Muscle layer of colon (tissue), 2 donors: ENCODE data around the gene LGR4.
"Not testable (repeated sequence)": the region's sequence is repeated elsewhere in the genome, so short reads cannot be mapped to it uniquely, and the experiment has no call there.

Experiments
- H3K27ac ChIP-seq: one replicate; pipeline ENCODE4 v1.7.0; 2013; ENCODE audit warnings: low read depth, mild to moderate bottlenecking, low read length, moderate library complexity
- H3K27me3 ChIP-seq, 2 donors: one replicate each; pipeline ENCODE4 v1.7.0; 2013; ENCODE audit warnings: low read length in 2 of 2, mild to moderate bottlenecking in 2 of 2; ENCODE audit not compliant: insufficient read depth in 2 of 2, control insufficient read depth in 1 of 2
- H3K36me3 ChIP-seq: one replicate; pipeline ENCODE4 v1.7.0; 2013; ENCODE audit warnings: mild to moderate bottlenecking, low read length; ENCODE audit not compliant: insufficient read depth
- H3K4me1 ChIP-seq: one replicate; pipeline ENCODE4 v1.7.0; 2013; ENCODE audit warnings: mild to moderate bottlenecking, low read length; ENCODE audit not compliant: insufficient read depth
- H3K4me3 ChIP-seq, 2 donors: one replicate each; pipeline ENCODE4 v1.7.0; 2013; ENCODE audit warnings: low read length in 2 of 2, low read depth in 1 of 2, mild to moderate bottlenecking in 1 of 2, moderate library complexity in 1 of 2
- H3K9ac ChIP-seq: one replicate; pipeline ENCODE4 v1.7.0; 2013; ENCODE audit warnings: low read length
- H3K9me3 ChIP-seq: one replicate; pipeline ENCODE4 v1.7.0; 2013; ENCODE audit warnings: mild to moderate bottlenecking, low read length
- donor health status: abdominal sarcoma.
- donor health status: Adenocarcinoma of cecum.

LGR4 gene

DNA sequence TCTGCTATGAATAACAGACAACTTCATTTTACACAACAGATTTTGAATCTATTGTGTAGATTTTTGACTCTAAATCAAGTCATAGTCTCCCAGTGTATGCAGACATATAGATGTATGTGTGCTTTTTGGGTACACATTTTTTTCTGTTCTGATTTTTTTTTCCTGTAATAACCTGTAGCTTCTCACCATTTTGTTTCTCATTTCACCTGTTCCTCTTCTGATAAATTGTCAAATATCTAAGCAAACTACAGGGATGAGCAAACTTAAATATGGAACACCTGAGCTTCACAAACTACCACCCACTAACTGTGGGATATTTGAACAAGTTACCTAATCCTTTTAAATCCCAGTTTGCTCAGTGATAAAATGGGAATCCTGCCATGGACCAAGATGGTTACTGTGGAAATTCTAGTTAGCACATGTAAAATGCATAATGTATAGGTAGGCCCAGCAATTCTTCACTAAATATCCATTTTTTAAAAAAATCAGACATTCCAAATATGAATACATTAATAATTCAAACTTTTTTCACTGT is 15.7 kb downstream of the LGR4 start:
- Histone ChIP-seq H3K27ac (no peak overlapping the region), H3K36me3 (no peaks in the 10 kb centered on the region), H3K4me1 (peaks cover 20% of the 10 kb centered on the region), H3K4me3 (no peak overlapping the region), H3K9ac (no peak overlapping the region), H3K9me3 (no peaks in the 10 kb centered on the region), H3K27me3 (no peaks in the 10 kb centered on the region)

DNA sequence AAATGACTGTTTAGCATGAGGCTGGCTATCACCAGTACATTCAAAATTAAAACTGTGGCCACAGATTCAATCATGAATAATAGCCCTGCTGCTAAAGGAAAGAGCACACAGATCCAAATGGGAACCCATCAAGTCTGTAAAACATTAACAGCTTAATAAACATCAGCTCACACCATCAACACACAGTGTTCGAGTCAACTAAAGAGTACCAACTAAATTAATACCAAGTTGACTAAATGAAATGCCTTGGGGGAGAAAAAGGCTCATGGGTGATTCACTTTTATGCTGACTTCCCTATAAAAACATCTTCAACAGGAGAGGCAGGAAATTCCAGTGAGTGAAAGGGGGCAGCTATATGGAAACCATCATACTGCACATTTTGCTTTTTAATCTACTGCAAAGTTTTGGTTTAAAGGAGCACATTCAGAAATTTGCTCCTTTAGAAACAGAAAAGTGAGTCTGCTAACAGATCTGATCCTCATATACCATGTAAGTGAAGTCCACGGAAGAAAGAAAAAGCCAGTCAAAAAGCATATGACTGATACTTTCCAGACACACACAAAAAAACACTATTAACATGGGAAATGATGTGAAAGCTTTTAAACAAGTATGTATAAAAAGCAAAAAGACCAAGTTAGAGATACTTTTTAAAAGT is 16.3 kb downstream of the LGR4 start:
- H3K27ac ChIP-seq, result no peak overlapping the region
- H3K36me3 ChIP-seq, result no peaks in the 10 kb centered on the region
- H3K9ac ChIP-seq, result no peak overlapping the region
- peaks cover 25% of the 10 kb centered on the region for H3K4me1 ChIP-seq
- H3K27me3 ChIP-seq, result no peaks in the 10 kb centered on the region
- no peak overlapping the region for H3K4me3 ChIP-seq
- H3K9me3 ChIP-seq, result no peaks in the 10 kb centered on the region

DNA sequence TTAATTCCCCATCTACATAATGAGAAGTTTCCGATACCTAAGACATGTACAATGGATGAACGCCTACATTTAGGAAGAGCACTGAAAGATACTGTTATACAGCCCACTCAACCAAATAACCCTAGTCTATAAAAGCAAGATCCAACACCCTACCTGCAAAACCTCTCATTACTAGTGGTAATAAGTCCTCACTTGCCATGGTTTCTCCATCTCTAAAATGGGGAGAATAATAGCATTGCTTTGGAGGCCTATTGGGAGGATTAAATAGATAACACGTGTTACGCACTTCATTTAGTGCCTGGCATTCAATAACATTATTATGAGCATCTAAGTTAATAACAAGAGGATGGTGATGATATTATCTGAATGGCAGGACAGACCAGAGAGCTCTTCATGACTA is 16.9 kb downstream of the LGR4 start:
- Histone ChIP-seq H3K27me3 (no peaks in the 10 kb centered on the region), H3K9me3 (no peaks in the 10 kb centered on the region), H3K4me3 (no peak overlapping the region), H3K9ac (no peak overlapping the region), H3K36me3 (no peaks in the 10 kb centered on the region), H3K27ac (no peak overlapping the region), H3K4me1 (peaks cover 31% of the 10 kb centered on the region)

DNA sequence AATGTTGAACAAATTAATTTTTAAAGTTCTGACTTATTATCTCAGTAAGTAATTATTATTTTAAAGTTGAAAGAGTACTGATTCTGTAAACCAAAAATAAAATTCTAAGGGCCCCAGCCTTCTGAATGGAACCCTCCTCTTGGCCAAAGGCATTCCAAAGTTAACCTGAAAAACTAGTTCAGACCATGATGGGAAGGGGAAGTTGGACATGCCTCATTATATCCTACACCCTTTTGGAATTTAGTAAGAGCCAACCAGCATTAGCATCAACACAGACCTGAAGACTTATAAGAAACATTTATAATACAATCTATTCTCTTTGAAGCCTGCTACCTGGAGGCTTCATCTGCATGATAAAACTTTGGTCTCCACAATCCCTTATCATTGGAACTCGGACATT is 18.9 kb downstream of the LGR4 start:
- Histone ChIP-seq H3K4me3 (no peak overlapping the region), H3K27ac (no peak overlapping the region), H3K9ac (no peak overlapping the region), H3K27me3 (no peaks in the 10 kb centered on the region), H3K4me1 (peaks cover 33% of the 10 kb centered on the region), H3K36me3 (no peaks in the 10 kb centered on the region), H3K9me3 (no peaks in the 10 kb centered on the region)

DNA sequence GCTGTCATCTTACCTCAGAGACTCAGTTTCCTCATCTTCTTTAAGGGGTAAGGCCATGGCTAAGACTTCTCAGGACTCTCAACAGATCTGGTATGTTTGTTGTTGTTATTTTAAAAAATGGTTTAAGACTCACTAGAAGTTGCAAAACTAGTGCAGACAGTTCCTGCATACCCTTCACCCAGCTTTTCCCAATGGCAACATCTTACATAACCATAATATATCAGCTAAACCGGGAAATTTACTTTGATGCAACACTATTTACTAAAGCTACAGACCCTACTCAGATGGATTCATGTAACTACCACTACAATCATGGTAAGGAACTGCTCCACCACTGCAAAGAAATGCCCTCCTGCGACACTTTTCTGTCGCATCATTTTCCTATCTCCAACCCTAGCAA is 20.4 kb downstream of the LGR4 start:
- Histone ChIP-seq H3K9ac (no peak overlapping the region), H3K36me3 (no peaks in the 10 kb centered on the region), H3K4me3 (no peak overlapping the region), H3K9me3 (no peaks in the 10 kb centered on the region), H3K27ac (no peak overlapping the region), H3K27me3 (no peaks in the 10 kb centered on the region), H3K4me1 (peaks cover 33% of the 10 kb centered on the region)

DNA sequence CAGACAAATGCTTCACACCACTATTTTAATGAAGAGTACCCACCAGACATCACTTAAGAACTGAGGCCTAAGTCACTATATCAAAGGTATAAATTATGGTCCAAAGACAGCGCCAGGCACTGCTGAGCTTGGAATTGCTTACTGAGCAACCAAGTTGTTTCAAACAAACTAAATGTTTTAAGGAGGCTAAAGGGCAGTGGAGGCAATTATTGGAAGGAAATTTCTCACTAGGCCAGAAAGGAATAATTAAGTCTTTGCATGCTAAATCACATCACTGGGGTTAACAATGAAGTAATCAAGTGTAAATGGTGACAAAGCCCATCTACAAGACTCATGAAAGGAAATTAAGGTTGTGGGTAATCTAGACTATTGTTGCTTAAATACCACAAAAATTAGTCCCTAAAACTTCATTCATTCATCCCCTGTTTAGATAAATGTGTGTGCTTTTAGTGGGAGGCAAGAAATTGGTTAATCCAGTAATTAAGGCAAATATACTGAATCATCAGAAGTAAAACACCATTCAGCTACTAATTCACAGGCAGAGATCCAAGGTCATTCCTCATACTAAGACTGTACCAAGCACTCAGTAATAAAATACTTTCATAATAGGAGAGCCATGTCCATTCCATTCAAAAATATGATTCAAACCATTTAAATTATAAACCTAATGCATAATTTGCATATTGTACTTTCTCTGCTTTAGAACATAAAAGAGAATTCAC is 21.2 kb downstream of the LGR4 start:
- Histone ChIP-seq H3K36me3 (no peaks in the 10 kb centered on the region), H3K27ac (no peak overlapping the region), H3K9me3 (no peaks in the 10 kb centered on the region), H3K4me3 (no peak overlapping the region), H3K4me1 (peaks cover 29% of the 10 kb centered on the region), H3K27me3 (no peaks in the 10 kb centered on the region), H3K9ac (no peak overlapping the region)

DNA sequence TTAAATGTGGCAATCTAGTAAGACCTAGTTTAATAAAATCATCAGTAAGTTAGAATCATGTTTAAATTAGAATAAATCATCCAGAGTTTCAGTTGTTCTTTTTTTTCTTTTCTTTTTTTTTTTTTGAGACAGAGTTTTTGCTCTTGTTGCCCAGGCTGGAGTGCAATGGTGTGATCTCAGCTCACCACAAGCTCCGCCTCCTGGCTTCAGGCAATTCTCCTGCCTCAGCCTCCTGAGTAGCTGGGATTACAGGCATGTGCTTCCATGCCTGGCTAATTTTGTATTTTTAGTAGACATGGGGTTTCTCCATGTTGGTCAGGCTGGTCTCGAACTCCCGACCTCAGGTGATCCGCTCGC is 24.4 kb downstream of the LGR4 start:
- not testable (repeated sequence) for H3K9ac ChIP-seq, H3K27ac ChIP-seq, H3K27me3 ChIP-seq, H3K4me3 ChIP-seq, H3K9me3 ChIP-seq, H3K36me3 ChIP-seq
- peaks cover 23% of the 10 kb centered on the region for H3K4me1 ChIP-seq

DNA sequence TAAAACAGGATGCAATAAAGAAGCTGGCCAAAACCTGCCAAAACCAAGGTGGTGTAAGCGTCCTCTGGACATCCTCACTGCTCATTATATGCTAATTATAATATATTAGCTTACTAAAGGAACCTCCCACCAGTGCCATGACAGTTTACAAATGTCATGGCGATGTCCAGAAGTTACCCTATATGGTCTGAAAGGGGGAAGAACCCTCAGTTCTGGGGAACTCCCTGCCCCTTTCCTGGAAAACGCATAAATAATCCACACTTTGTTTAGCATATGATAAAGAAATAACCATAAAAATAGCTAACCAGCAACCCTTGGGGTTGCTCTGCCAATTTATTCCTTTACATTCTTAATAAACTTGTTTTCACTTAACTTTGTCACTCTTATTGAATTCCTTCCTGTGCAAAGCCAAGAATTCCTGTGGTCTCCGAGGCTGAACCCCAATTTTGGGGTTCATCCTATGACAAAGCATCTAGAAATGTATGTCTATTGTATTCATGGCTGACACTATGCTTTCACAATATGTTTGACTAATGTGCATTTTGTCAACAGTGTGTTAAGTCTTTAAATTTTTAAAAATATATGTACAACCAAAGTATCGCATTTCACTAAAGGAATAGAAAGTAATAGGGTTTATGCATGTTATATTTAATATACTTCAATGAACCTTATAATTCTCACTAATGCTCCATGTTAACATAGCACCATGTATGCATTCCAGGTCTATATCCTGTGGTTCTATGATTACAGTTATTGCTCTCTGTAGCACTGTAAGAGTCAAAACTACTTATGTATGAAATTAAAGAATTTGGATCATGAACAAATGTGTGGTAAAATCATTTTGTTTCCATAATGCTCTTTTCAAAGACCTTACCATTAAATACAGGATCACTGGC is 25.1 kb downstream of the LGR4 start:
- no peaks in the 10 kb centered on the region for H3K36me3 ChIP-seq
- H3K9me3 ChIP-seq, result no peaks in the 10 kb centered on the region
- no peaks in the 10 kb centered on the region for H3K27me3 ChIP-seq
- H3K27ac ChIP-seq, result no peak overlapping the region
- no peak overlapping the region for H3K4me3 ChIP-seq
- H3K4me1 ChIP-seq, result peaks cover 23% of the 10 kb centered on the region
- no peak overlapping the region for H3K9ac ChIP-seq

DNA sequence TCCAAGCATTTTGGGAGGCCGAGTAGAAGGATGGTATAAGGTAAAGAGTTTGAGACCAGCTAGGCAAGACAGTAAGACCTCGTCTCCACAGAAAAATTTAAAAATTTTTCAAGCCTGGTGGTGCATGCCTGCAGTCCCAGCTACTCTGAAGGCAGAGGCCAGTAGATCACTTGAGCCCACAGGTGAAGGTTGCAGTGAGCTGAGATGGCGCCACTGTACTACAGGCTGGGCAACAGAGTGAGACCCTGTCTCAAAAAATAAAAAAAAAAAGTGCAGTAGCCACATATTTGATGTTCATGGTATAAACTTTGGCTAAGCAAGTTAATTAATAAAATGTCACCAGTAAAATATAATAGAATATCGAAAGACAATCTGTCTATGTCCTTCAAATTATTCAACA is 27.0 kb downstream of the LGR4 start:
- Histone ChIP-seq H3K9me3 (no peaks in the 10 kb centered on the region), H3K4me1 (peaks cover 6% of the 10 kb centered on the region), H3K27me3 (no peaks in the 10 kb centered on the region), H3K4me3 (no peak overlapping the region), H3K27ac (no peak overlapping the region), H3K36me3 (no peaks in the 10 kb centered on the region), H3K9ac (no peak overlapping the region)

DNA sequence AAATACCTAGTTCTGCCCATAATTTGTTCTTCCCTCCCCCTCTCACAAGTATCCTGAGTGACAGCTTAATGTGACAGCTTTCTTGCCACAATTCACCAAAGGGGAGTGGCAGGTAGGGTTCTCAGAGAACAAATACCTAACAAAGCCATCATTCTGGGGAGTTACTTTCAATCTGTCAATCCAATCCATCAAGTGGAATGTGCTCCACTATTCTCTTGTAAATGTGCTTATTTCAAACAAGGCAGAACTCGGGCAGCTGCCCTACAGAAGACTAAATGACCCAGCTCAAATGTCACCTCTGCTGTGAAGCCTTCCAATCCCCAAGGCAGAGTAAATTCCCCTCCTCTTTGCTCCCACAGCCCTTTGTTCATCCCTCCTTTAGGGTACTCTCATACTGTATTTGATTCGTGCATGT is 27.8 kb downstream of the LGR4 start:
- peaks cover 5% of the 10 kb centered on the region for H3K4me1 ChIP-seq
- H3K9ac ChIP-seq, result no peak overlapping the region
- H3K36me3 ChIP-seq, result no peaks in the 10 kb centered on the region

DNA sequence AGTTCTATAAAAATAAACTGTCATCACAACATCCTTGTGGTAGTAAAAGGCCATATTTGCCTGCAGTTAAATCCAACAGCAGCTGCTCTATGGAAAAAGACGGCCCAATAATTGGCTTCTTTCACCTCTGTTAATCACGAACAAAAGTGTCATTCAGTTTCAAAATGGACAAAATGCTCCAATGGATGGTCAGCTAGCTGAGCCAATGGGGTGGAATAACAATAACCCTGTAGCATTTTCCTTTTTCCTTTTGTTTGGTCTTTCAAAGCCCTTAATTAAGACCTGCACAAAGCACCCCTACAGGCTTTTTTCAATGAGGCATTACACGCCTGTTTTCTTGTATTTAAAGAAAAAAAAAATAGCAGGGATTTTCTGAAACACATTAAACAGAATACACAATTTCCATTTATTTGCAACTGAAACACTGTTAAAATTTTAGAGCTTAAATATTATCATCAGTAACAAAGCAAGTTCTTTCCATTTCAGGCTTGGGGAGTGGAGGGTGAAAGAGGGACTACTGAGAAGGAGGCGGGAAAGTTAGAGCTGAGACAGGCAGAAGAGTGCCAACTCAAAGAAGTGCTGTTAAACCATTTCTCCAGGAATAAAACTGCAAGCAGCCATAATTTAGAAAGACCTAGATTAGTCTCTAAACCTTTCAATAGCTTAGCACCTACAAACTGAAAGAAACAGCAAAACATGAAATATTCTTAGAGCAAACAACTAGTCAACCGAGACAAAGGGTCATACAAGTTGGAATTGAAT is 28.7 kb downstream of the LGR4 start:
- no peak overlapping the region for H3K9ac ChIP-seq
- H3K9me3 ChIP-seq, result no peaks in the 10 kb centered on the region
- peaks cover 5% of the 10 kb centered on the region for H3K4me1 ChIP-seq
- H3K27me3 ChIP-seq, result no peaks in the 10 kb centered on the region
- H3K36me3 ChIP-seq, result no peaks in the 10 kb centered on the region
- no peak overlapping the region for H3K27ac ChIP-seq
- H3K4me3 ChIP-seq, result no peak overlapping the region

More for the DNA sequence above, 27.8 kb downstream of the LGR4 start:
- Histone ChIP-seq H3K27ac (no peak overlapping the region), H3K9me3 (no peaks in the 10 kb centered on the region), H3K27me3 (no peaks in the 10 kb centered on the region), H3K4me3 (no peak overlapping the region)
